ENCODE results near the gene MAPK10.

The MAPK10 gene

GRCh38 chr4:86291180-86291579 lies 68.7 kb downstream of the MAPK10 start:
- H3K9me3 ChIP-seq (ENCODE audit: low read length), result peaks cover 8% of the 10 kb centered on the region
- H3K4me3 ChIP-seq (ENCODE audit: low read length), result no peak overlapping the region
- no peaks in the 10 kb centered on the region for H3K4me1 ChIP-seq (ENCODE audit: insufficient read depth, low read length)
- no peak overlapping the region for H2AFZ ChIP-seq (ENCODE audit: low read depth, low read length)
- peaks cover 18% of the 10 kb centered on the region for H3K36me3 ChIP-seq (ENCODE audit: insufficient read depth, low read length)
- no peaks in the 10 kb centered on the region for H3K27me3 ChIP-seq (ENCODE audit: insufficient read depth, low read length)

- Histone ChIP-seq H3K4me3 (ENCODE audit: low read length) (no peak overlapping the region), H3K4me1 (ENCODE audit: insufficient read depth, low read length) (no peaks in the 10 kb centered on the region), H3K27me3 (ENCODE audit: insufficient read depth, low read length) (no peaks in the 10 kb centered on the region), H3K9me3 (ENCODE audit: low read length) (peaks cover 4% of the 10 kb centered on the region), H2AFZ (ENCODE audit: low read depth, low read length) (no peak overlapping the region), H3K36me3 (ENCODE audit: insufficient read depth, low read length) (peaks cover 15% of the 10 kb centered on the region)
Measured at GRCh38 chr4:86286726-86287125, 73.1 kb downstream of the MAPK10 start.

GRCh38 chr4:86283371-86283770 lies 76.5 kb downstream of the MAPK10 start:
- Histone ChIP-seq H3K27me3 (ENCODE audit: insufficient read depth, low read length) (no peaks in the 10 kb centered on the region), H3K4me3 (ENCODE audit: low read length) (no peak overlapping the region)

GRCh38 chr4:86280246-86280645 lies 79.6 kb downstream of the MAPK10 start:
- Histone ChIP-seq H3K4me3 (ENCODE audit: low read length) (no peak overlapping the region), H3K27me3 (ENCODE audit: insufficient read depth, low read length) (no peaks in the 10 kb centered on the region), H3K4me1 (ENCODE audit: insufficient read depth, low read length) (no peaks in the 10 kb centered on the region)

More at GRCh38 chr4:86283371-86283770, 76.5 kb downstream of the MAPK10 start:
- Histone ChIP-seq H3K36me3 (ENCODE audit: insufficient read depth, low read length) (peaks cover 11% of the 10 kb centered on the region), H2AFZ (ENCODE audit: low read depth, low read length) (no peak overlapping the region), H3K9me3 (ENCODE audit: low read length) (peaks cover 4% of the 10 kb centered on the region), H3K4me1 (ENCODE audit: insufficient read depth, low read length) (no peaks in the 10 kb centered on the region)

GRCh38 chr4:86279293-86279960 lies 80.4 kb downstream of the MAPK10 start:
- Histone ChIP-seq H3K27me3 (ENCODE audit: insufficient read depth, low read length) (no peaks in the 10 kb centered on the region), H3K9me3 (ENCODE audit: low read length) (no peaks in the 10 kb centered on the region), H3K4me3 (ENCODE audit: low read length) (no peak overlapping the region), H2AFZ (ENCODE audit: low read depth, low read length) (no peak overlapping the region), H3K36me3 (ENCODE audit: insufficient read depth, low read length) (no peaks in the 10 kb centered on the region), H3K4me1 (ENCODE audit: insufficient read depth, low read length) (no peaks in the 10 kb centered on the region)

More at GRCh38 chr4:86280246-86280645, 79.6 kb downstream of the MAPK10 start:
- Histone ChIP-seq H2AFZ (ENCODE audit: low read depth, low read length) (no peak overlapping the region), H3K36me3 (ENCODE audit: insufficient read depth, low read length) (peaks cover 6% of the 10 kb centered on the region), H3K9me3 (ENCODE audit: low read length) (no peaks in the 10 kb centered on the region)

DNA sequence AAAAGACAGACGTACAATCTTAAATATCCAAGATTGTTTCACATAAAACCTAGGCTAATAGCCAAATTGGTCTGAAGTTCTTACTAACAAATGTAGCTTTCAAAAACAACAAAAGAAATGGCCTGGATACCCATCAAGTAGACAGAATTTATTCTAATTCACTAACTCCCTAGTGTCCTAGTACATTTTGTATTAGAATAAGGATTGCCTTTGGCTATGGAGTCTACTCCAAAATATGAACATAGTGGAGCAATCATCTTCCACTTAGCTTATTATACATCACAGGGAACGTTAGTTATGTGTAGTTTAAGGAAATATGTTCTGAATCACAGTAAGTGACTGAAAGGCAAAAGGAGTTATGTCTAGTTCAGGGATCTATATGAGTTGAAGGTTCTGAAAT lies 81.7 kb downstream of the MAPK10 start:
- H2AFZ ChIP-seq (ENCODE audit: low read depth, low read length), result no peak overlapping the region
- H3K9me3 ChIP-seq (ENCODE audit: low read length), result no peaks in the 10 kb centered on the region
- no peaks in the 10 kb centered on the region for H3K27me3 ChIP-seq (ENCODE audit: insufficient read depth, low read length)
- no peak overlapping the region for H3K4me3 ChIP-seq (ENCODE audit: low read length)
- H3K4me1 ChIP-seq (ENCODE audit: insufficient read depth, low read length), result no peaks in the 10 kb centered on the region
- H3K36me3 ChIP-seq (ENCODE audit: insufficient read depth, low read length), result no peaks in the 10 kb centered on the region

DNA sequence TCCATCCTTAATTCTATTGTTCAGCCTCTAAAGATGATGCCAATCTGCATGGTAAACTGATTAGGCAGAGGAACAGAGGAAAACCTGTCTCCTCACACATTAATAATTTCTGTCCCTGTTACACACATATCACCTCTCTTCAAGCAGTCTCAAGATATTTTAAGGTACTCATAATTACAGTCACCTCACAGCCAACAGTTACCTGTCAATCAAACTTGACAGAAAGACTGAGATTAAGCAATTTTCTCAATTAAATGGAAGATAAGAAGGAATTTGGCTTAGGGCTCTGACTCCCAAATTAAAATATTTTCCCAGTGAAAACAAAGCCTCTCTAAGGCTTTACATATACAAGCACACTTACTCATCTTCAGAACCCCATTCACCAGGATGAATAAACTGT lies 85.2 kb downstream of the MAPK10 start:
- peaks cover 3% of the 10 kb centered on the region for H3K36me3 ChIP-seq (ENCODE audit: insufficient read depth, low read length)
- no peaks in the 10 kb centered on the region for H3K4me1 ChIP-seq (ENCODE audit: insufficient read depth, low read length)
- no peaks in the 10 kb centered on the region for H3K27me3 ChIP-seq (ENCODE audit: insufficient read depth, low read length)
- H3K4me3 ChIP-seq (ENCODE audit: low read length), result no peak overlapping the region
- peaks cover 5% of the 10 kb centered on the region for H3K9me3 ChIP-seq (ENCODE audit: low read length)
- H2AFZ ChIP-seq (ENCODE audit: low read depth, low read length), result no peak overlapping the region

DNA sequence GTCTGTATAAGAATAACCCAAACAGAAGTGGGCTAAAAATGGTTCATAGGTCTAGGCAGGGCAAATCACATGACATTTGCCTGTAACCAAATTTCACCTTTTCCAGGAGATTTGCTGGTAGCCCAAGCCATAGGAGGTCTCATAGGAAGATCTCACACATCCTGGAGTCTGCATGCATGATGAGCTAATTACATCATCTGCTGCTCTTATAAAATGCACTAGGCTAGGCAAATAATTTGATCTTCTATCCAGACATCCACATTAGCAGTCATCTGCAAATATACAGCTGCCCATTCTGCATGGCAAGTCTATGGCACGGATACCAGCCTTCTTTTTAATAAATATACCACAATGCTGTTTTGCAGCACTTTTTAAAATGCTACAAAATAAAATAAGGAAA lies 87.2 kb downstream of the MAPK10 start:
- Histone ChIP-seq H3K27me3 (ENCODE audit: insufficient read depth, low read length) (no peaks in the 10 kb centered on the region), H3K36me3 (ENCODE audit: insufficient read depth, low read length) (peaks cover 3% of the 10 kb centered on the region), H3K9me3 (ENCODE audit: low read length) (peaks cover 5% of the 10 kb centered on the region), H3K4me1 (ENCODE audit: insufficient read depth, low read length) (no peaks in the 10 kb centered on the region), H3K4me3 (ENCODE audit: low read length) (no peak overlapping the region), H2AFZ (ENCODE audit: low read depth, low read length) (no peak overlapping the region)

DNA sequence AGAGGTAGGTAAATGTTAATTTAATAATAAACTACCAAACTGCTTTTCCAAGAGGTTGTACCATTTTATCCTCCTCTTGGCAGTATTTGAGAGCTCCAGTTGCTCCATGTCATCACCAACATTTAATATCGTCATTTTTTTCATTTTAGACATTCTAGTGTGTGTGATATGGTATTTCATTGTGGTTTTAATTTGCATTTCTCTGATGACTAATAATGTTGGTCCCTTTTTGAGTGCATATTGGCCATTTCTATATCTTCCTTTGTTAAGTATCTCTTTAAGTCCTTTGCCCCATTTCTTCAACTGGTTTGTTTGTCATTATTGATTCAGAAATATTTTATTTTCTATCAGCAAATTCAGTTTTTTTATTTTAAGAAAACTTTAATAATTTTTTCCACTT lies 88.8 kb downstream of the MAPK10 start:
- Histone ChIP-seq H3K36me3 (ENCODE audit: insufficient read depth, low read length) (peaks cover 3% of the 10 kb centered on the region), H3K9me3 (ENCODE audit: low read length) (peaks cover 5% of the 10 kb centered on the region), H2AFZ (ENCODE audit: low read depth, low read length) (no peak overlapping the region), H3K4me1 (ENCODE audit: insufficient read depth, low read length) (no peaks in the 10 kb centered on the region), H3K4me3 (ENCODE audit: low read length) (no peak overlapping the region), H3K27me3 (ENCODE audit: insufficient read depth, low read length) (no peaks in the 10 kb centered on the region)

DNA sequence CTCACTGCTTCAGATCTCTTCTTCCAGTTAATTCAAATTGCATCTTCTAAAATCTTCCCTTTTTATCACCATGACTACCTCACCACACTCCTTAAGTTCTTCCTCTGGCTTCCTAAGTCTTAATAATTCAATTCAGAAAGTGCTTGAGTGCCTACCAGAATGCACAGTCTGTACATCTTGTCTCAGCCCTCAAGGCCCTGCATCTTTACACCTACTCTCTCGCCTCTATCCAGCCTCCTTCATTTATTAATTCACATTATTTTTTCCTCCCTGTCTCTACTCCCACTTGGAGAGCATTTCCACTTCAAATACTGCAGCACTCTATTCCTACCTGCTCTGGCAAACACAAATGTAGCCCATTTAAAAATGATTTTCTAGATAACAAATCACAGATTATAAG lies 90.5 kb downstream of the MAPK10 start:
- no peak overlapping the region for H3K4me3 ChIP-seq (ENCODE audit: low read length)
- H3K27me3 ChIP-seq (ENCODE audit: insufficient read depth, low read length), result no peaks in the 10 kb centered on the region
- peaks cover 3% of the 10 kb centered on the region for H3K36me3 ChIP-seq (ENCODE audit: insufficient read depth, low read length)
- H2AFZ ChIP-seq (ENCODE audit: low read depth, low read length), result no peak overlapping the region
- peaks cover 5% of the 10 kb centered on the region for H3K9me3 ChIP-seq (ENCODE audit: low read length)
- peaks cover 2% of the 10 kb centered on the region for H3K4me1 ChIP-seq (ENCODE audit: insufficient read depth, low read length)

- no peak overlapping the region for H3K4me3 ChIP-seq (ENCODE audit: low read length)
- H3K27me3 ChIP-seq (ENCODE audit: insufficient read depth, low read length), result no peaks in the 10 kb centered on the region
- peaks cover 4% of the 10 kb centered on the region for H3K9me3 ChIP-seq (ENCODE audit: low read length)
- peaks cover 8% of the 10 kb centered on the region for H3K4me1 ChIP-seq (ENCODE audit: insufficient read depth, low read length)
- H2AFZ ChIP-seq (ENCODE audit: low read depth, low read length), result no peak overlapping the region
- H3K36me3 ChIP-seq (ENCODE audit: insufficient read depth, low read length), result no peaks in the 10 kb centered on the region
Measured at GRCh38 chr4:86264241-86264640, 95.6 kb downstream of the MAPK10 start.

GRCh38 chr4:86261636-86262035 lies 98.2 kb downstream of the MAPK10 start:
- Histone ChIP-seq H2AFZ (ENCODE audit: low read depth, low read length) (no peak overlapping the region), H3K27me3 (ENCODE audit: insufficient read depth, low read length) (no peaks in the 10 kb centered on the region), H3K4me1 (ENCODE audit: insufficient read depth, low read length) (peaks cover 8% of the 10 kb centered on the region), H3K4me3 (ENCODE audit: low read length) (no peak overlapping the region), H3K9me3 (ENCODE audit: low read length) (peaks cover 4% of the 10 kb centered on the region), H3K36me3 (ENCODE audit: insufficient read depth, low read length) (peaks cover 2% of the 10 kb centered on the region)

- no peak overlapping the region for H2AFZ ChIP-seq (ENCODE audit: low read depth, low read length)
- no peaks in the 10 kb centered on the region for H3K27me3 ChIP-seq (ENCODE audit: insufficient read depth, low read length)
- no peak overlapping the region for H3K4me3 ChIP-seq (ENCODE audit: low read length)
- peaks cover 2% of the 10 kb centered on the region for H3K9me3 ChIP-seq (ENCODE audit: low read length)
- H3K4me1 ChIP-seq (ENCODE audit: insufficient read depth, low read length), result peaks cover 1% of the 10 kb centered on the region
- H3K36me3 ChIP-seq (ENCODE audit: insufficient read depth, low read length), result peaks cover 7% of the 10 kb centered on the region
Measured at GRCh38 chr4:86256086-86256485, 103.8 kb downstream of the MAPK10 start.

GRCh38 chr4:86250619-86251018 lies 109.2 kb downstream of the MAPK10 start:
- Histone ChIP-seq H3K27me3 (ENCODE audit: insufficient read depth, low read length) (no peaks in the 10 kb centered on the region), H3K9me3 (ENCODE audit: low read length) (peaks cover 8% of the 10 kb centered on the region), H3K4me3 (ENCODE audit: low read length) (no peak overlapping the region), H3K36me3 (ENCODE audit: insufficient read depth, low read length) (peaks cover 4% of the 10 kb centered on the region), H3K4me1 (ENCODE audit: insufficient read depth, low read length) (no peaks in the 10 kb centered on the region), H2AFZ (ENCODE audit: low read depth, low read length) (no peak overlapping the region)
